GM21528 (cell line): ENCODE data around the gene ZBTB40.

Experiments used
- ATAC-seq: cut with Tn5 transposase; IDR thresholded peaks from one replicate; pipeline ENCODE4 v1.9.1; 2021; ENCODE audit warnings: mild to moderate bottlenecking, moderate library complexity; ENCODE audit not compliant: unreplicated experiment, low FRiP score

Gene ZBTB40

DNA sequence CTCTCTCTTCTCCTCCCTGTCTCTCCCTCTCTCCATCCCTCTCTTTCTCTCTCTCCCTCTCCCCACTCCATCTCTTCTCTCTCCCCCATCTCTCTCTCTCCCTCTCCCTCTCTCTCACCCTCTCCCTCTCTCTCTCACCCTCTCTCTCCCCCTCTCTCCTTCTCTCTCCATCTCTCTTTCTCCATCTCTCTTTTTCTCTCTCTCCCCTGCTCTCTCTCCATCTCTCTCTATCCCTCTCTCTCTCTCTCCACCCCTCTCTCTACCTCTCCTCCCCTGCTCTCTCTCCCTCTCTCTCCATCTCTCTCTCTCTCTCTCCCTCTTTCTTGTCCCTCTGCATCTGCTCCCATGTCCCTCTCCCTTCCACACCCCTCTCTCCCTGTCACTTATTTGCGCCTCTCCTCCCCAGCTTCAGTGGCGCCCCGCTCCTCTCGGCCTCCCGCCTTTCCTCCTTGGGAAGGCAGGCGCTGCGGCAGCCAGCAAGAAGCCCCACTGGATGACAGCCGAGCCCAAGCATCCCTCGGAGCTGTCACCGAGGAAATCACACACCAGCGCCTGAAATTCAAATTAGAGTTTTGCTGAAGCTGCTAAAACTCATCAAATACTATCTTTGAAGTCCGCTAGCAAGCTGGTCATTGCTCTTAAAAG lies 96.3 kb downstream of the ZBTB40 start:
- ATAC-seq, result no peak

DNA sequence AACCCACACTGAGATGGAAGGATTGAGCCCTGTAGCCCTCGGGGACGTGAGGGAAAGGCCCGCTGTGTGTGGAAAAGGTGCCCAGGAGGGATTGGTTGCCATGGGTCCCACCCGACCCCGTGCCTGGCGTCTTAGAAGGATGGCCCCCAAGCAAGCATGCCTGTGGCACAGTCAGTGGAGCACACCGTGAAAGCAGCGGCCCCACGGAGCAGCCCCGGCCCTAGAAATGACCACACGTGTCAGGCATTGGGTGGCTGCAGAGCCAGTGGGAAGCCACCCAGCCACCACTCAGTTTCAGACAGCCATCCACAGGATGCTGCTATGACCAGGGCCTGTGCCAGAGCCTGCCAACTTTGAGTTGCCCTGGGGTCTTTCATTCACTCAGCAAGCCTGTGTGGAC lies 98.4 kb downstream of the ZBTB40 start:
- no peak for ATAC-seq

DNA sequence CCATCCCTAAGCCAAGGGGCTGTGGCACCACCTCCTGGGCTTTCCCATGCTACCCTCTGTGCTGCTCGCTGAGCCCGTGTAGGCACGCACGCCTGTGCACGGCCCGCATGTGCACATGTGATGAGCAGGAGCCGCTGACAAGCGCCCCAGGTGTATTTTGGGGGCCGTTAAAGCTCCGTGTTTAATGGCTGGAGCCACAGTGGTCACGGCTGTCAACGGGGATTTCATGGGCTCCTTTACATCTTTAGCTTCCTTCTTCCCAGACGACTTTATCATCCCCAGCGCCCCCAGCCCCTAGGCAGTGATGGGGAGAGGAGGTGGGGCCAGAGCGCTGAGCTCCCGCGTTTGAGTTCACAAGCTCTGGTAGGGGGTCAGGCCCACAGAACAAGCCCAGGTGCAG lies 99.9 kb downstream of the ZBTB40 start:
- ATAC-seq, result no peak

DNA sequence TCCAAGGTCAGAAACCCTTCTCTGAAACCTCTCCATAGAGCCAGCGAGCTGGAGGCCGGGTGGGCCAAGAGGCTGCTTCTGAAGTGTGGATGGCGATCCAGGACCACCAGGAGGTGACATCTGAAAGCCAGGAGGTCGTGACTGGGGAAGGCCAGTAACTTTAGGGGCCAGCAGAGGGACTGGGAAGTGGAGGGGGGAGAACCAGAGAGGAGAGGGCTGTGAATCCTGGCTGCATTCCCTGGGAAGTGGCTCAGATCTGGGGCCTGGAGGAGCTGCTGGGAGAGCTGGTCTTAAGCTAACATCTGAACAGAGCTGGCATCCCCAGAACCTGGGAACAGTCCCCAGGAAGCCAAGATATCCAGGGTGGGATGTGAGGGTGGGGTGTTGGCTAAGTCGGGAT lies 100.4 kb downstream of the ZBTB40 start:
- no peak for ATAC-seq

DNA sequence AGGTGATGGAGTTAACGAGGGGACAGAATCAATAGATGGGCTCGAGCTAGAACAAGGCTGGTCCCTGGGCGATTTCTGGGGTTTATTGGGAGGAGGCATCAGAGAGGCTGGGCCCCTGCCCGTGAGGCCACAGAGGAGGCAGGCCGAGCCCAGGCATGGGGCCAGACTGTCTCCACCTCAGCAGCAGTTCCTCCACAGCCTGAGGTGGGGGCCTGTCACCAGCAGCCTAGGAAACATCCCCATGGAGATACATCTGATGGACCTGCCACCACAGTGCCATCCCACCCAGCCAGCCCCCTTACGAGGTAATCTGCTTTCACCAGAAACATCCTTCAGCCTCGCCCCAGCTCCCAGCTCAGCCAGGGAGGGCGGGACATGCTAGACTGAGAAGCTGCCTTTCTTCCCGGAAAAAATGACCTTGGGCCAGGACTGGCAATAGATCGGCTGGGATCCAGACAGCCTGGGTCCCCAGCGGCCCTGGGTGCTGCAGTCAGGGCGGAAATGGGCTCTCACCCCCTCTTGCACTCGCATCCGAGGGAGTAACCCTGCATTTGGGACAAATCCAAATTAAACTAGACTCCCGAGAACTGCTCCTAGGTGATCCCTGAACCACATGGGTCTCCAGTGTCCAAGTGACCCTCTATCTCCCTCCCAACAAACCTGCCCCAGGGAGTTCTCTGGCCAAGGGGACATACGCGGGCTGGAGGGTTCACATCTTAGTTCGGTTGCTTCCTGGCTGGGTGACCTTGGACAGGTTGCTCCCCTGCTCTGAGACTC lies 101.6 kb downstream of the ZBTB40 start:
- ATAC-seq, result no peak

DNA sequence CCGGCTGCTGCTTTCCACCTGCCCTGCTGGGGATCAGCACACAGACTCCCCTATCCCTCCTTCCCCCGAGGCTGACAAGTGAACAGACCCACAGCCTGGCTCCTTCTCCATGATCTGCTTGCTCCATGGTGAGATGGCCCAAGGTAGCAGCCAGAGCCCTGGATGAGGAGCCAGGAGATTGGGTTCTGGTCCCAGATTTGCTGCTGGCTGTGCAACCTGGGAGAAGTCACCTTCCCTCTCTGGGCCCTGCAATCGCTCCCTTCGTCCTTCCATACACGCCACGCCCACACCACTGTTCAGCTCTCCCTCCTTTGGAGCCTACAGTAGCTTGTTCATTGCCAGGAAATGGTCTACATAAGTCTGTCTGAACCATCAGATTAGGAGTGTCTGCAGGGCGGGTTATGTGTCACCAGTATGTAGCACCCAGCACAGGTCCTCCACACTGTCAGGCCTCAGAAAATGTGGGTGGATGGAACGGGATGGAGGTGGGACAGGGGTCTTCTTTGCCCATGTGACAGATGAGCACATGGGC lies 102.4 kb downstream of the ZBTB40 start:
- no peak for ATAC-seq

DNA sequence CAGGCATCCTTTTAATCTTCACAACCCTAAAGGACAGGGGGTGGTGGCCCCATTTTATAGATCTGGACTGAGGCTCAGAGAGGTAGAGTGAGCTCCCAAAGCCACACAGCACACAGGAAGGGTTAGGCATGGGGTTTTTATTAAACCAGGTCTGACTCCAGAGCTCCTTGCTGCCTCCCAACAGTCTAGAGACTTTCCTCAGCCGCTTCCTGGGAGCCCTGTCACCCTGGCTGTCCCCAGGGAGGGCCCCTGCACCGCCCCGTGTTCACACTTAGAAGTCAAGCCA lies 103.7 kb downstream of the ZBTB40 start:
- ATAC-seq, result no peak

DNA sequence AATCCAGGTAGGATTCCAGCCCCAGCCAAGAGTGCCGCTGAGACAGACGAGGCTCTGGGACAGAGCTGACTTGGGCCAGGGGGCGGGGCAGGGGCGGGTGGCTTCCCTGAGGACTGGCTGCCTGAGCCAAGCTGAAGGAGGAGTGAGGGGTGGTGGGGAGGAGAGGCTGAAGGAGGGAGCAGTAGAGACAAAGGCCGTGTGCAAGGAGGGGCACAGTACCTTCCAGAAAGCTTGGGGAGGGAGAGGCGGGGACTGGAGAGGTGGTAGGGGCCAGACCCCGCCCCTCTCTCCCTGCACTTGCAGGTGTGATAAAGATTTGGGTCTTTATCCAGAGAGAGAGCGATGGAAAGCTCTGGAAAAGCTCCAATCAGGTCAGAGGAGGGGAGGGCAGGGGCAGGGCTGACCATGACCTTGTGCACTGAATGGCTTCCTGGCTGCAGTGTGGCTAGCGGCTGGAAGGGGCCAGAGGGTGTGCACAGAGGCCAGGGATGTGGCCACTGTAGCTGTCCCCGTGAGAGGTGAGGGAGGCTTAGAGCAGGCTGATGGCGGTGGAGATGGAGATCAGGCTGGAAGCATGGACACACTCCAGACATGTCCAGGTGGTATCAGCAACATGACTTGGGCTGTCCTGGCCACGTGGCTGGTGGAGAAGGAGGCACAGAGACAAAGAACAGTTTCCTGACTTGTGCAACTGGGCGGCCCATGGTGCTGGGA lies 104.9 kb downstream of the ZBTB40 start:
- no peak for ATAC-seq

DNA sequence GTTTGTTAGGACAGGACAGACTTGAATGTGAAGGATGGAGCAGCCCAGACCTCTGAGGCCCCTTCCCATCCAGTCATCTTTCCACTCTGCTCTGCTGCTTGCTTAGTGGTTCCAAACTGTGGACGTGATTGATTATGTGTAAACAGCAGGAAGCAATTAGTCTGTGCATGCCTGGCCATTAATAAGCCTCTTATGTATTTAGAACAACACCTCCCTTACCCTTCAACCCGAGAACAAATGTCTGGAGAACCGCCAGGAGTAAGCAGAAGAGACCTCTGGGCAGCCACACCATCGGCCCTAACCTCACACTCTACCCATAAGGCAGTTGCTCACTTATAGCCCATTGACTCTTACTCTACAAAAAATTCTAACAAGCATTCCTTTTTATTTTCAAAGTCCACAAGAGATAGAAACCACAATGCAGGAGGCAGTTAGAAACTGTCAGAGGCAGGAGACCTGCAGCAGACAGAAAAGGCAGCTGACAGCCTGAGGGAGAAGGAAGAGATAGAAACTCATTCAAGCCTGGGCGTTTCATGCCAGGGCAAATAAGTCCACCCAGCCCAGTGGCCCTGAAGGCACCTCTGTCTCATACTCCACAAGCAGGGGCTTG lies 105.8 kb downstream of the ZBTB40 start:
- no peak for ATAC-seq

DNA sequence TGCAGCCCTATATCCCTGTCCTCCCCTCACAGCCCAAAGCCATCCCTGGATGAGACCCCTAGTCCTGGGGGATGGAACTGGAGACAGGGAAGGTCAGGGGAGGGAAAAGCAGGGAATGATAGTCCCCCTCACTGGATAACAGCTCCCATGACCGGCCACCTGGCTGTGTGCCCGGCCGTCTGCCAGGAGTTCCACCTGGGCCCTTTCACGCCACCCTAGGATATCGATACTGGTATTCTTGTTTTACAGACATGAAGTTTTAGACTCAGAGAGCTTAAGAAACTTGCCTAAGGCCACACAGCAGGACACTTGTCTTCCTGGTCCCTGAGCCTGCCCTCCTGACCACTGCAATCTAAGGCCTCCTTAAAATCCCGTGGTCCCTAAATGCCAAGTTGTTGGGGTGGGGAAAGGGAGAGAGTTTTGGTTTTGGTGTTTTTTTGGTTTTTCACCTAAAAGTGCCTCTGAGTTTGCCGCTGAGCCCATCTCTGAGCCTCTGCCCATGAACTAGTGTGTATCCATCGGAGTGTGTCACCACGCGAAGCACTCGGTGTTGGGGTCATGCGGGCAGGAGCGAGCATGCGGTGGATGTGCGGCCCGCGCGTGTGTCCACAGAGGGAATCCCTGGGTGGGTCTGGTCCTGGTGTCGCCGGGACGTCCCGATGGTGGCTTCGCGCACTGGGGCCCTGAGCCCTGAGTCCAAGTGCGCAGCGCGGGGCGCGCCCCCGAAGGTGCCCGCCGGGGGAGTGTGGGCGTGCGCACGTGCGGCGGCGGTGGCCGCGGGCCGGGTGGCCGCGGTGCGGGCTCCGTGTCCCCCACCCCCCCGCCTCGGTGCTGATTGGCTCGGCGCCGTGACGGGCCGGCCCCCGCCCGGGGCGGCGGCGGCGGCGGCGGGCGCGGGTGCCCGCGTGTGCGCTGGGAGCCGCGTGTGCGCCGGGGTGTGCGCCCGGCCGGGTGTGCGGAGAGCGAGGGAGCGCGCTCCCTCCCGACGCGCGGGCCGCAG lies 111.2 kb downstream of the ZBTB40 start, which contains the start of gene EPHA8:
Gene EPHA8, plus strand, starts transcription at position 906 of the 1,000 bp plus-strand sequence. CDS start 147 bp downstream, outside the sequence.
- ATAC-seq, result no peak

DNA sequence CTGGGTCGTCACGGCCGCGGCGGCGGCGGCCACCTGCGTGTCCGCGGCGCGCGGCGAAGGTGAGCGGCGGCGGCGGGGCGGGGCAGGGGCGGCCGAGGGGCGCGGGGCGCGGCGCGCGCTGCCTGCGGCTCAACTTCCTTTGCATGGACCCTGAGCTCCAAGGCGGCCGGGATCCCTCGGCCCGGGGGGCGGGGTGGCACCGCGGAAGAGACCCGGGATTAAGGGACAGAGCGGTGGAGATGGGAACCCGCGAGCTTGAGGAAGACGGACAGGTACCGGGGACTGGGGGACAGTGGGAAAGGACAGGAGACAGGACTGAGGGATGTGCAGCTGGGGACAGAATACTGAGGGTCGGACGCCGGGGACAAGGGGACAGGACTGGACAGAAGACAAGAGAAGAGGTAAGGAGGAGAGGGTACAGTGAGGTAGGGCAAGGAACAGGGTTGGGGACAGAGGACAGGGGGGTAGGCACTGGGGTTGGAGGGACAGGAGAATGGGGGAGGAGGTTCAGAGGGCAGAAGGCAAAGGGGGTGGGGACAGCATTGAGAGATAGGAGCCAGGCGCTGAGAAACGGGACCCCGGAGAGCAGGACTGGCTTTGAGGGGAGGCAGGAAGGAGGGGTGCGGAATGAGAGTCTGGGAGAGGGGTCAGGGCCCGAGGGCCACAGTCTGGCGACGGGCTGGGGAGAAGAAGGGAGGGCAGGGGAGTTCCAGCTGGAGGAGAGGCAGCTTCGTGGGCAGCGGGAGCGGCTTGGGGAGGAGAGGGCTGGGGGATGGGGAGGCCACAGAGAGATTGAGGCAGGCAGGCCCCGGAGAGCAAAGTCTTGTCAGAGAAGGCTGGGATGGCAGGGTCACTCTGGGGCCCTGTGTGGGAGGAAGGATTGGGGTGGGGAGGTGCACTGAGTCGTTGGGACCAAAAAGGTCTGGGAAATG lies 112.3 kb downstream of the ZBTB40 start:
- ATAC-seq, result no peak

DNA sequence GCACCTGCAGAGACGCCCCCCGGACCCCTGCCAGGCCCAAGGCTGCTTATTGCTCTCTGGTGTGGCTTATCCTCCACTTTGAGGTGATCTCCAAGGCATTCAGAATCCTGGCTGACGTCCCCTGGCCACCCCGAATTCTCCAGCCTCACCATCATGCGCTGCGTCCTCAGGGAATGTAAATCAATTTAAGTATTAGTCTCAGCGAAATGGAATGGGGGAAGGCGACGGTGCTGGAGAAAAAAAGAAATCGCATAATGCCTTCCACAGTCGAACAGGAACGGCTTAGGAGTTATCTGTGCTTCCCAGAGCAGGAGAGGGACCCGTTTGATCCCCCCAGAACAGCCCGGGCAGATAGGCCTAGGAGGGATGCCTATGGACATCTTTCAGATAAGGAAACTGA lies 114.5 kb downstream of the ZBTB40 start:
- no peak for ATAC-seq

DNA sequence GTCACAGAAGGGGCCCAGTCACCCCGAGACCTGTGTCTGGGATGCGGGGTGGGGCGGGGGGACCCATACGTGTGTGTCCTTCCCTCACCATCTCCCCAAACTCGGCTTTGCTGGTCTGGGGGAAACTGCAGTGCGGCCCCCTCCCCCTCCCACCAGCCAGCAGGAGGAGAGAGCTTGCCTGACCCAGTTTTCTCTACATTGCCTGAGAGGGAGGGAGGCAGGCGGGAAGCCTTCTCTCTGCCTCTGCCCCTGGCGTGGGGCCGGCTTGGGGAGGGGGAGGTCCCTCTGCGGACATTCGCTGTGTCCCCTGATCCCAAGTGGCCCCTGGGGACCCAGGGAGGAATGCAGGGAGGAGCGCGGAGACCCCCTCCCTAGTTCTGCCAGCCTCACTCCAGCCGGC lies 115.5 kb downstream of the ZBTB40 start:
- no peak for ATAC-seq

DNA sequence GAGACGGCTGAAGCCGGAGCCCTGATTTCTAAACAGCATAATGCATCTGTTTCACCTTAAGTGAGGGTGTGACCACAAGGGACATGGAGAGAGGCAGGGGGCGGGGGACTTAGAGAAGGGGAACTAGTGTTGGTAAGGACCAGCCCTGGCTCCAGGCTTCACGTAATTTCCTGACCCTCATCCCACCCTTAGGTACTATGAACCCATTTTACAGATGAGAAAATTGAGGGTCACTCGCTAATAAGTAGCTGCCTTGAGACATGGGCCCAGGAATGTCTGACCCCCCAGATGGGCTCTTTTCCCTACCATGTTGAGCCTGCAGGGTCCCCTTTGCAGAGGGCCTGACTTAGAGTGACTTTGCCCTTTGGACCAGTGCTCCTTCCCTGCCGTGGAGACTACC lies 116.3 kb downstream of the ZBTB40 start:
- ATAC-seq, result no peak

DNA sequence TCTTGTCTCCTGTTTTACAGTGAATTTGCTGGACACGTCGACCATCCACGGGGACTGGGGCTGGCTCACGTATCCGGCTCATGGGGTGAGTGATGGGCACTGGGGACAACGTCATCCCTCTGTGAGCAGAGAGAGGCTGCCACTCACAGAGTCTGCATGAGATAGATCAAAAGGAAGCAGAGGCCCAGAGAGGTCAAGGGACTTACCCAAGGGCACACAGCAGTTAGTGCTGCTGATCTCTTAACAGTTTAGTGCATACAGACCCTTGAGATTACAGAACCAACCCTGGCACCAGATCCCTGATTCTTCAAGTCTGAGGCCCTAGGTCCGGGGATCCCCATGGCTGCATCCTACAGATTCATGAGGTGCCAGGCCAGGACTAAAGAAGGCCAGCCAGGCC lies 117.6 kb downstream of the ZBTB40 start:
- no peak for ATAC-seq

DNA sequence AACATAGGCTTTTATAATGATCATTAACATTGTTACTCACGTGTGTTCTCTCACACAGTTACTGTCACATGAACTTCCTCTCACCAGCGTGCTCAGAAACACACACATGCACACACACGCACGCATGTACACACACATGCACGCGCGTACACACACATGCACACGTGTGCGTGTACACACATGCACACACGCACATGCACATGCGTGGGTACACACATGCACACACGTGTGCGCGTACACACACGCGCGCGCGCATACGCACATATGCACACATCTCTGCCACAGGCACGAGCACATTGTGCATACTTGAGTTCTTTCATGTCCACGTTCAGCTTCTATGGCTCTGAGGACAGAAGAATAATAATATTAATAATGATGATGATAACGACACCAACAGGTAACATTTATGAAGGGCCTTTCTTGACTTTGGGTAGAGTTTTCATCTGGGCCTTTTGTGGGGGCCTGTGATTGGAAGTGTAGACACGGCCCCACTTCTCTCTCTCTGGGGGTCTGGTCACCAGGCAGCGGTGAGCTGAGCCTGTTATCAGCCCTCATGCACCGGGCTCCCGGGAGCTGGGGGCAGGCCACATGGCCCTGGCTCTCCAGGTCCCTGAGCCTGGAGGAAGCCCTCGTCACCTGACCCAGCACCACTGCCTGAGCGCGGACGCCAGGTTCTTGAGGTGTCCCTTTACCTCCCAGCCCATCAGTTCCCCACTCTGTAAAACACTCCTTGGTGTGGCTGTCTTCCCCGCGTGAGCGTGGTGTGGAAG lies 118.7 kb downstream of the ZBTB40 start:
- ATAC-seq, result no peak

DNA sequence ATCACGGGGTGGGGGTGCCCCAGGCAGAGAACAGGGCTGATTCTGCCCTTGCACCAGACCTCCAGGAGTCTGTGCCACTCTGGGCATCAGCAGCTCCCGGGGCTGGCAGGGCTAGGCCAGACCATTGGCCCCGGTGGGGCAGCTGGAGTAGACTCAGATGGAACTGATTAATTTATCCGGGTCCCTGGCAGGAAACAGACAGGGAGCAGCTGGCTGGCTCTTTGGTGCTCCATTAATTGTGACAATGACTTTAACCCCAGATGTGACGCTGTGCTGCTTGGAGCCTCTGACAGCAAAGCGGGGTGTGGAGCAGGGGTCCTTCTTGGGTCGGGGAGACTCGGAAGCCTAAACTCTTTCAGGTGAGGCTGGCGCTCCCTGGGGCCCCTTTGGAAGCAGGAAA lies 121.2 kb downstream of the ZBTB40 start:
- ATAC-seq, result no peak

DNA sequence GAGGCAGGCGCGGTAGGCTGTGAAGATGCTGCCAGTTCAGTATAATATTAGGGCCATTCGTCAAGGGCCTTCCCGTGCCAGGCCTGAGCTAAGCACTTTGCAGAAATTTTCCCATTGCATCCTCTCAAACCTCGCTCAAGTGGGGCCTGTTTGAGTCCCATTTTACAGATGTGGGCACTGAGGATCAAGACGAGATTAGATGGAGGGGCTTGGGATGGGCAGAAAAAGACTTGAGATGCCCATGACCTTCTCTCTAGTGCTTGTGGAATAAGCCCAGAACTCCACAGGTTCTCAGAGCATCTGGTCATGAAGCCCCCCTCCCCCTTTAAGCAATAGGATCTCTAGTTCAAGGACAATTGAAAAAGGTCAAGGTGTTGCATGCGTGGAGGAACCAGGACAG lies 121.6 kb downstream of the ZBTB40 start:
- ATAC-seq, result no peak
